ENCODE results near the gene PSTK.

PSTK gene

GRCh38 chr10:123007558-123008354 is 27.6 kb downstream of the PSTK start:
- Histone ChIP-seq H3K27ac (ENCODE audit: low read depth, low read length, poor library complexity, severe bottlenecking) (peak overlapping the region; percentile 57), H2AFZ (ENCODE audit: low read length) (no peak overlapping the region), H3F3A (ENCODE audit: insufficient read depth, low read length) (no peaks in the 10 kb centered on the region), H3K9ac (ENCODE audit: low read length) (peak overlapping the region; percentile 90), H3K79me2 (ENCODE audit: insufficient read depth, low read length) (peaks cover 54% of the 10 kb centered on the region), H3K36me3 (ENCODE audit: insufficient read depth, low read length) (peaks cover 15% of the 10 kb centered on the region; the same call in 1 of the 2 replicates), H3K27me3 (ENCODE audit: insufficient read depth, low read length) (no peaks in the 10 kb centered on the region), H3K9me3 (ENCODE audit: low read length) (no peaks in the 10 kb centered on the region), H3K4me3 (ENCODE audit: low read depth, low read length, poor library complexity, severe bottlenecking) (peak overlapping the region; percentile 90), H3K4me2 (ENCODE audit: low read length) (peak overlapping the region; percentile 74), H3K4me1 (ENCODE audit: insufficient read depth, low read length, severe bottlenecking) (peaks cover 34% of the 10 kb centered on the region), H3K9me2 (ENCODE audit: low read depth, low read length) (no peaks in the 10 kb centered on the region), H4K20me1 (ENCODE audit: insufficient read depth, low read length) (no peaks in the 10 kb centered on the region)
- TF ChIP-seq EZH2 (IDR thresholded peaks at IDR 0.05; ENCODE audit: borderline replicate concordance, low read length) (no peak), CTCF (IDR thresholded peaks at IDR 0.05; ENCODE audit: low read length) (no peak; the same call in 1 of the 2 replicates)

GRCh38 chr10:123008355-123009104 is 28.3 kb downstream of the PSTK start, which contains the start of the genes ACADSB and IKZF5:
ACADSB (plus strand) TSS chr10:123009006; CDS start chr10:123009030, 24 bp downstream.
IKZF5 (minus strand) TSS chr10:123008795; CDS start chr10:122998625, 10,170 bp downstream.
- no peaks in the 10 kb centered on the region for H3F3A ChIP-seq (ENCODE audit: insufficient read depth, low read length)
- H3K27ac ChIP-seq (ENCODE audit: low read depth, low read length, poor library complexity, severe bottlenecking), result peak within 1 kb of the TSS; percentile 57
- no peak within 1 kb of the TSS for H2AFZ ChIP-seq (ENCODE audit: low read length)
- H3K27me3 ChIP-seq (ENCODE audit: insufficient read depth, low read length), result no peaks in the 10 kb centered on the region
- H4K20me1 ChIP-seq (ENCODE audit: insufficient read depth, low read length), result no peaks in the 10 kb centered on the region
- peak within 1 kb of the TSS; percentile 90 for H3K4me3 ChIP-seq (ENCODE audit: low read depth, low read length, poor library complexity, severe bottlenecking)
- no peaks in the 10 kb centered on the region for H3K9me2 ChIP-seq (ENCODE audit: low read depth, low read length)
- peaks cover 15% of the 10 kb centered on the region; the same call in 1 of the 2 replicates for H3K36me3 ChIP-seq (ENCODE audit: insufficient read depth, low read length)
- peaks cover 34% of the 10 kb centered on the region for H3K4me1 ChIP-seq (ENCODE audit: insufficient read depth, low read length, severe bottlenecking)
- no peaks in the 10 kb centered on the region for H3K9me3 ChIP-seq (ENCODE audit: low read length)
- peak within 1 kb of the TSS; percentile 87 for H3K4me2 ChIP-seq (ENCODE audit: low read length)
- TF ChIP-seq CTCF (IDR thresholded peaks at IDR 0.05; ENCODE audit: low read length) (no peak), EZH2 (IDR thresholded peaks at IDR 0.05; ENCODE audit: borderline replicate concordance, low read length) (no peak)
- H3K9ac ChIP-seq (ENCODE audit: low read length), result peak within 1 kb of the TSS; percentile 90
- H3K79me2 ChIP-seq (ENCODE audit: insufficient read depth, low read length), result peaks cover 48% of the 10 kb centered on the region

- H3K27ac ChIP-seq (ENCODE audit: low read depth, low read length, poor library complexity, severe bottlenecking), result no peak overlapping the region
- peaks cover 40% of the 10 kb centered on the region for H3K79me2 ChIP-seq (ENCODE audit: insufficient read depth, low read length)
- H3K36me3 ChIP-seq (ENCODE audit: insufficient read depth, low read length), result peaks cover 15% of the 10 kb centered on the region; the same call in 1 of the 2 replicates
These were observed 29.1 kb downstream of the PSTK start for GRCh38 chr10:123009105-123009820.

More at GRCh38 chr10:123009105-123009820, 29.1 kb downstream of the PSTK start:
- Histone ChIP-seq H4K20me1 (ENCODE audit: insufficient read depth, low read length) (no peaks in the 10 kb centered on the region), H3K9ac (ENCODE audit: low read length) (peak overlapping the region; percentile 82), H3K27me3 (ENCODE audit: insufficient read depth, low read length) (no peaks in the 10 kb centered on the region), H3K4me3 (ENCODE audit: low read depth, low read length, poor library complexity, severe bottlenecking) (peak overlapping the region; percentile 90), H2AFZ (ENCODE audit: low read length) (no peak overlapping the region), H3K4me1 (ENCODE audit: insufficient read depth, low read length, severe bottlenecking) (peaks cover 34% of the 10 kb centered on the region), H3K9me3 (ENCODE audit: low read length) (no peaks in the 10 kb centered on the region), H3K4me2 (ENCODE audit: low read length) (peak overlapping the region; percentile 87), H3K9me2 (ENCODE audit: low read depth, low read length) (no peaks in the 10 kb centered on the region), H3F3A (ENCODE audit: insufficient read depth, low read length) (no peaks in the 10 kb centered on the region)
- no peak for TF ChIP-seq EZH2 (IDR thresholded peaks at IDR 0.05; ENCODE audit: borderline replicate concordance, low read length)
- no peak for TF ChIP-seq CTCF (IDR thresholded peaks at IDR 0.05; ENCODE audit: low read length)

Data from OCI-LY1 (cell line).